NCI-H146 treated with DMSO at 0.1 percent for 48 hours (cell line): ENCODE data around the gene ERC2.
A peak's percentile ranks its signal among the peaks of the same experiment; 100 is the strongest.

ENCODE experiments used
- DNase-seq: peaks from one replicate; lab custom pipeline; 2025; ENCODE audit not compliant: unreplicated experiment; lab: John Stamatoyannopoulos, UW

ERC2 gene

DNA sequence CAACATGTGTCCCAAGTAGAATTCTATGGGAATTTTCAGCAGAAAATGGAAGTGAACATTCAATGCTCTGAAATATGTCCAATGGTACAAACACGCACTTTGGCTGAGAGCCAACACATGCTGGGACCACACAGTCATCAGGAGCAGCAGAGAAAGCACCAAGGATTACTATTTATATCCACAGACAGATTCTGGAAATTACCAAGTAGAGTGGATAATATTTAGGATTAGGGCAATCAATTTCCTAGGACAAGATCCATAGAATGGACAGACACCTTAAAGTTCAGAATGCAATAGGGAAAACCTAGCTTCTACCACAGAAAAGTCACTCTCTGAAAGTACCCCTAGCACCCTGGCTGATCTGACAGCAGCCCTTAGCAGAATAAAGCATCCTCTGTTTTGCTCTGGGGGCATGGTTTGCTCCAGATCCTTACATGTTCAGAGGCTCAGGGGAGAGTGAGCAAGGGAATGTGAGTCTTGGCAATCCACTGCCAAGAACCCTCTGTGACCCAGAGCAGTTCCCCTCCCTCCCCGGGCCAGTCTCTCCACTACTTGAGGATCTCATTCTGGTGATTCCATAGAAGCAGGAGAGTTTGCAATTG is 775.2 kb downstream of the ERC2 start:
- DNase-seq: no peak

DNA sequence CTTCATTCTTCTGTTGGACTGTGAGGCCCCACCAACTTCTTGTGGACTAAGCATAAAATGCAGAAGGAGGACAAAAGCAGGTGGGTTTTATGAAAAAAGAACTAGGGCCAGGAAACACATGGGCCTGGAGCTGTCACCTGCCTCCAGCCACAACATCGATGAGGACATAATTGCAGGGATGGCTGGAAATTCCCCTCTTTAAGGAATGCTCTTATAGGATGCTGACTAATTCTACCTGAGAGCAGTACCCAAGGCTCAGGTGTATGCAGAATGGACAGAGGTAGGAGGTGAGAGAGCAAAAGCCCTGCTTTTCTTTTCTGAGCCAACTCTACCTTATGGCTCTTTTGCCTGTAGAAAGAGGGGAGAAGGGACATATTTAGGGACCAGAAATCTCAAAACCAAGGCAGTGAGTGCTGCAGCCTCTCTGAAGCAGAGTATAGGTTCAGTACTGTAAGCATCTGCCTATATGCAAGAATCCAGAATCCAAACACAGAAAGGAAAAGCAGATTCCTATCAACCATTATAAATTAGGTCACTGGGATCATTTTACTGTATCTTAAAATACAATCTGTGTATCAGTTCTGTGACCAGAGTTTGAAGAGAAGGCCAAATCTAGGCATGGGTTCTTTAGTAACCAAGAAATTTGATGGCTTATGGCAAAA is 775.8 kb downstream of the ERC2 start:
- no peak for DNase-seq

DNA sequence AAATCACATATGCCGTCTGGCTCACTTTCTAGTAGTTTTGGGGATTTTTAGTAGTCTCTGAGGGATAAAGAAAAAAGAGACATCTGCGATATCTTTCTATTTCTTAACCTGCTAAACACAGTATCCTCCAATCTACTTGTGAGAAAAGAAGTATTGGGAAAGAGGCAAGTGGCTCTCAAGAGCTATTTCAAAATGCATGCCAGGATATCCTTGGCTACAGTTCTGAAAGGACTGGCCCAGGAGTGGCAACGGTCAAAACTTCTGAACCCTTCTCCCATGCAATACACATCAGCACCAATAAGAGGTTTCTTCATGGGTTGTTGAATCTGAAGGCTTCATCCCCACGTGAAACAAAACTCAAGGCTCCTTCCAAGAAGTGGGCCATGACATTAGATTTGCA is 777.1 kb downstream of the ERC2 start:
- DNase-seq: no peak

DNA sequence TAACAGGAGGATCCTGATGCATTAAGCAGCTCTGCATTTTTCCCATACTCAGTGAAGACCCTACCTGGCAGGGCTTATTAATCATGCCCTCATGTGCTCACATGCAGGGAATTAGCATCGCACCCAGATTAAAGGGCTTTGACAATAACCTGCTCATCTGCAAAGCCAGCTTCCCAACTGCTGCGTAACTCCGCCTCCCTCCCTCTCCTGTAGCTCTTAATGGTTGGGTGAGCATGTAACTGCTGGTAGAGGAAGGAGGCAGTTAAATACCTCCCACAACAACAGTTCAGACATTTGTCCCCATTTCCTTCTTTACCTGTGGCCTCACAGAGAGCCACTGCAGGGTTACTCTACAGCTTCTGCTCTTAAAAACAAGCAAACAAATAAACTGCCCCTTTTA is 777.5 kb downstream of the ERC2 start:
- peak; percentile 20 for DNase-seq

DNA sequence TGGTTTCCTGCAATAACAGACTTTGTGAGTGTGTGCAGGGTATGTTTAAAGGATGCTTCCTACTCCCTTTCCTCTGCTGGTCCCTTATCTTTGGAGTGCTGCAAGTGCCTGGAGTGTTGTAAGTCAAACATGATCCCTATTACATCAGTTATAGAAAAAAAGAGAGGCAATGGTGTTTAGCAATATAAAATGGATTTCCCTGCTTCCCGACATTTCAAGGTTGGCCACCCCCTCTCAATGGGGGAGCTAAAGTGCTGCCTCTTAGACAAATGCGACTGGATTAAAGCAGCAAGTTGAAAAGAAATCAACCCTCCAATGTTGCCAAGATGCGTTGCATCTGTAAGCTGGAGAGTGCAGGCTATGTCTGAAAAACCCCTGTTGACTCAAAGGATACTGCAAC is 778.1 kb downstream of the ERC2 start:
- DNase-seq: no peak

DNA sequence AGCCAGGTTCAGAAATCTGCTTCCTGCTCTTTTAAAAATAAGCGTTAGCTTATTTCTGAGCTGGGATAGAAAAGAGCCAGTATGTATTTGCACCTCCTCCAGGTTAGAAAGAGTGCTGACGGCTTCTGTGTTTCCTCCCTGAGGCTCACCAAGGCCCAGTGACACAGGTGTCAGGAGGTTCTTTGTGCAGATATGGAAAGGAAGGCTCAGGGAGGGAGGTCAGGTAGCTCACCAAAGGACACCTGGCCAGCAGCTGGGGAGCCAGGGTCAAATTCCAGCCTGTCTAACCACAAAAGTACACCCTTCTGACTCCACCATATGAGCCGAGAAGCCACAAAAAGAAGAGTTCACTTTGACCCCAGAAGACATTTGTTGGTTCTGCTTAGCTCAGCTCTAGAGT is 780.1 kb downstream of the ERC2 start:
- no peak for DNase-seq

DNA sequence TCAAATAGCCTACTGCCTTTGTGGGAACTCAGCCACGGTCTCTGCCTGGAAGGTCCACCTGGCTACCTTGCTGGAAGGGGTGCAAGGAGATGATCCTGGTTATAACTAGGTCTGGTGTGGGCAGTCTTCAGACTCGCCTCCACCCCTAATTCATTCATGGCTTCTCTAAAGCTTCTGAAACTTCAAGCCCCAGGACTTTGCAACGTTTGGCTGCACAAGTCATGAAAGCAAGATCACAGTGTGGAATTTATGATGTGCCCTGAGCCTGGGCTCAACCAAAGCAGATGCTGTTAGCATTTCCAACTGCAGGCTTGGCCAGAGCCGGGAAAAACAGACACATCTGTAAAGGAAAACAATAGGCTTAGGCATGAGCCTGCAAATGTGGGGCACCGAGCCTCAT is 780.7 kb downstream of the ERC2 start:
- no peak for DNase-seq

DNA sequence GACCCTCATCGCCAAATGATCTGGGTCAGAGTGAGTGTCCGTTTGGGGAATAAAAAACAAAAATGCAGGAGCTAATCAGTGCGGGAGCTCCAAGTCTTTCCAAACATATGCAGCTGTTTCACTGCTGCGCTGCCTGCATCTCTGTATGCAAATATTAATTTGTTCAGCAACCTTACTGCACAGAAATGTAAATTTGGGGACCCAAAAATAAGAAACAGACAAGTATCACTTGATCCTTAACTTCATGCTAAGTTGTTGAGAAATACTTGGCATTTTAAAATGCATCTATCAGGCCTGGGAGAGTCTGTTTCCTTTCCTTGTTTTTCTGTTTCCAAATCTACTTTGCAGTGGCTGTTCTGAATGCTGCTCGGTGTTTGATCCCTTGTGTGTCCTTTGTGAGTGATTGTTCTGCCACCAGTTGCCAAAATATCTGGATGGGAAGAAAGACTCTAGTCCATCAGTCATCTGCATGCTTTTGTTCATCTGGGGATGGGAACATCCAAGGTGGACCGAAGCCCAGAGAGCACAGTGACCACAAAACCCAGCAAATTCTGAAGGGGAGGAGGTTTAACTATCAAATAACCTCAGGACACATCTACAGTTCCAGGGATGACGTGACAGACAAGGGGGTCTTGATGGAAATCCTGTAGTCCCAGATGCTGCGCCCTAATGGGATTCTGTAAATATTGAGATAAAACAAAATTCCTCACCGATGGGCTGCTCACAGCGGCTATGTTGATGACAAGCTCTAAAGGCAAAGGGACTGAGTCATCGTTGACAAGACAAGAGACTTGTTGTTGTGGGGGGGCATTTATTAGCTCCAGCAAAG is 781.6 kb downstream of the ERC2 start:
- no peak for DNase-seq

DNA sequence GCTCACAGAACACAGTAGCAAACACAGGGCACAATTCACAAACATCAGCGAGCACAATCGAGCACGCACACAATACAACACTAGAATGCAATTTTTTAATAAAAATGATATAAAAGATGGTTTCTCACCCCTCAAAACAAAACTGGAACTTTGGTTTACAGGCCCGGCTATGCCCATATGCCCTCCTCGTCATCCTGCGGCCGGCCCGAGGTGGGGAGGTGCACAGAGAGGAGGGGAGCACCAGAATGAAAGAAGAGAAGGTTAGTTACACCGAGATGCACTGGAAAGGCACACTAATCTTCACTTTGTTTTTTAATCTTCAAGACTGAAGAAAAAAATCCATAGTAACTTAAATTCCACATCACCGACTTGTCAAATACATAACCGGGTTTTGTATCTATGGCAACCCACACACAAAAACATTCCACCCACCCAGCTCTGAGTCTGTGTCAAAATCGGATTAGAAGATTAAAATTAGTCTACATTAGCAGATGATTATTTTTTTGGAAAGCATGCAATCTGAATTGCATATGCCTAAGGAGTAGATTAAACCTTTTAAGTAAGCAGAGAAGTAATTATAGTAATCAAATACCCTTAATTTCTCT is 784.5 kb downstream of the ERC2 start:
- DNase-seq: no peak

DNA sequence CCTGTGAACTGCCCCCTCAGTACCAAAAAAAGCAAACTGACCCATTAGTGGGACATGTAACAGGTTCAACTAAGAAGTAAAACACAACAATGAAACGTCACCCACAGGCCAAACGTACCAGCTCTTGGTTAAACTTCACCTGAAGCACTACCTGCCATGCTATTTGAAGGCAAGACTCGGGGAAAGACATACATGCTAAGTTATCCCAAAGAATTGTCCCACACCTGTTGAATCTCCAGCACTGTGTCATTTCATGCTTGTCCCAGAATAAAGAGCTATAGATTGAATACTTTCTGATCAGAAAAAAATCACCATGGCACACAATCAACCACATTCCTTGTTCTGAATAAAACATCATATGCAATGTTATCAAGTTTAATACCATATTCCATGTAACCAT is 785.8 kb downstream of the ERC2 start:
- DNase-seq: no peak

DNA sequence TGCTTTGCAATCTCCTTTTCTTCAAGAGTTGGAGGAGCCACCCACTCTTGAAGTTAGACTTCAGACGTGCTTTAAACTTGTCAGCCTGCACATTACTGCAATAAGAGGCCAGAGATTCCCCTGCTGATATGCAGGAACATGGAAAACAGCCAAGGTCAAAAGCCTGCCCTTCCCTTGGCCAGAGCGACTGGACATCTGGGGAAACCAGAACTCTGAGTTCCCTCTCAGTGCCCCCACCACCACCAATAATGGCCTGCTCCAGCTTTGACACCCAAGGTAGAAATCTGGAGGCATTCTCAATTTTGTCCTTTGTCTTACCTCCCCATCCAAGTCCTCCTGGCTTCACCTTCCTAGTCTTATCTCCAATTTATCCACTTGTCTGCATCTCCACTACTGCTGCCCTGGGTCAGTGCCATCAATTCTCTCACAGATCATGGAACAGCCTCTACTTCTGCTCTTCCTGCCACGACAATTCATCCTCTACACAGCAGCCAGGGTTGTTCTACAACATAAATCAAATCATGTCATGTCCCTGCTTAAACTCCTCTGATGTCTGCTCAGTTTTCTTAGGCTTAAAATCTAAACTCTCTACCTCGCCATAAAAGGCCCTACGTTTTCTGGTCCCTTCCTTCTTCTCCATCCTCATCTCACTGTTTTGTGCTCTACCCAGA is 789.6 kb downstream of the ERC2 start:
- DNase-seq: no peak

DNA sequence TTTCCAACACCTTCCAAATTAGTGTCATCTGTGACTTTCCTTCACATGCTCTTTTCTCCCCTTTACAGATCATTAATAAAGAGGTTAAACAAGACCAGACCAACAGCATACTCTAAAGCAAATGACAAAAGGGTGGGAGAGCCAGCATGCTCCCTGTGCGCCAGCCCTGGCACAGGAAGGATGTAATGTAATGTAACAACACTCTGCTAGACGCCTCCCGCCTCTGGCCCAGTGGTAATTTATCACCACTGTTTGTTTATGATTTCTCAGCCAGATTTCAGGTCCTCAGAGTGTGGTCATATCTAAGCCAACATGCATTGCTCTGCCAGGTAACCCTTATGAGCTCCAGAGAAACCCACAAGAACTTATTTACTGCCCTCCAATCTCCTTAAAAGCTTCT is 791.6 kb downstream of the ERC2 start:
- no peak for DNase-seq

DNA sequence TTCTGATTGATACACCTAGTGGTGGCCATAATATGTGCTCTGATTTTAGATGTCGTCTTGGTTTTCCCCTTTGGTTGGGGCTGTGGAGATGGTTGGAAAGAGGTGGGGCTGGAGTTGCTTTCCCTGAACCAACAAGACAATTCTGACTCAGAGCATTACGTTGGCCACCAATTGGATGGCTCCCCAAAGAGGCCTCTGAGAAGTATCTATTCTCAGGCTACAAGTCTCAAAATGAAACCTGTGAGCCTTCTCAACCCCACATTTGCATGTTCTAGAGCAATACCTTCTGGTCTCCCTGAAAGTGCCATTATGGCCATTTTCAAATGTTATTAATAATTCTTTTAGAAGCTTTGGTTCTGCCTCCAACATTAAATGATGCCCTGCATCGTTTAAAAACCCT is 792.8 kb downstream of the ERC2 start:
- DNase-seq: no peak

DNA sequence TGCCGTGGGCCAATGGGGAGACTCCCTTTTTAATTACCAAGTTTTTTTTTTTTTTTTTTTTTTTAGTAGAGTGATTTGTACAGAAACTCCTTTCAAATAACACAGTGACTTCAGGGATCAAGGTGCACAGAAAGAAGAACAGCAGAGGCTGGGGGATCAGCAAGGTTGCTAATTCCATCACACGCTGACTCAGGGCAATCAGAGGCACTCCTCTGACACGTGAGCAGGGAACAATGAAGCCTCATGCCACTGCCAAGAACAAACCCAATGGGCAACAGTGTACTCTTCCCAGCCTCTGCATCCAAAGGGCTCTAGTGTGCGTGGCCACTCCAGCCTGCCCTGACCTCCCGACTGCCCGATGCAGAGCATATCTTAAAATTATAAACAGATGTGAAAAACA is 794.5 kb downstream of the ERC2 start:
- DNase-seq: no peak

DNA sequence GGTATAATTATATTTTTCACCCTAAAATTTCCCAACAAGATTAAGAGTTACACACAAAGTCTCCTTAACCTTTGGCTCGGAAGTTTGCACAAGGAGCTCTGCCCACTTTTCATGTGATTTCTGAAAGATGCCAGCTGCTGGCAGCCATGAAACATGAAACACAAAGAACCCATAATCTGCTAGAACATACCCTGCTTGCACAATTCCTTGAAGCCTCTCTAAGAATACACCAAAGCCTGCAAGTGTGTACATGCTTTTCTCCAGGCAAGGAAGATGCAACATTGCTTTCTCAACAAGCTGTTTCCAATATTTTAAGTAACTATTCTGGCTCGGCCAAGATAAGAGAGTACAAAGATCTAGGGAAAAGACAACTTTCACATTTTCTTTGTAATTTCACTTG is 799.1 kb downstream of the ERC2 start:
- no peak for DNase-seq

DNA sequence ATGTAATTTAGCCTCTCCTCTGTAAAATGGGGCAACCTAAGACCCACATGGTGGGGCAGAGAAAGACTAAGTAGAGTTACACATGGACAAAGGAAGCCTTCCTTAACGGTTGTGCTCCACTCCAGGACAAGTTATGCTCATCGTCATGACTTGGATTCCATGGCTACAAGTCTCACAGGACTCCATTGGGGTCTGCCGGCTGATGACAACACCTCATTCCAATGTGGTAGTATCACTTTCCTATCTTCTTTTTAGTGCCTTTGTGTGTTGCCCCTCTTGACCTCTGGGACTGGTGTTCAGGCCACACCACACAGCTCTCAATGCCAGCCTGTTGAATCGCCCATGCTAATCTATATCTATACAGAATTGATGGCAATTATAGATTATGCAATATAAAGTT is 799.9 kb downstream of the ERC2 start:
- DNase-seq: no peak

DNA sequence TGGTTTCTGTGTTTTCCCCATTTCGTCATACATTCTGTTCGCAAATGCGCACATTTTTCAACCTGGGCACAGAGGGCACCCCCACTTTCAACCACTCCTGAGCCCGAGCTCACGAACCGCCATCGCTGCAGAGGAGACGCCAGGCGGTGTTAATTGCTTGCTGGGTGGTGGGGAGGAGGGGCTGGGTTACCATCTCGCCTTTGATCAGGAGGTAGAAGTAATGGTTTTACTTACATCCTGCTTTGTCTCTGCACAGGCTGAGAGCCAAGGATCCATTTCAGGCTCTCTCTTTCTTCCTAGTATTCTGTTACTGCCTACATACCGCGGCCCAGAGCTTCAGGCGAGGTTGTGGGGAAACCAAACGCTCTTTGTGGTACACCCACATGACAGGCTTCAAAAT is 803.9 kb downstream of the ERC2 start:
- no peak for DNase-seq

DNA sequence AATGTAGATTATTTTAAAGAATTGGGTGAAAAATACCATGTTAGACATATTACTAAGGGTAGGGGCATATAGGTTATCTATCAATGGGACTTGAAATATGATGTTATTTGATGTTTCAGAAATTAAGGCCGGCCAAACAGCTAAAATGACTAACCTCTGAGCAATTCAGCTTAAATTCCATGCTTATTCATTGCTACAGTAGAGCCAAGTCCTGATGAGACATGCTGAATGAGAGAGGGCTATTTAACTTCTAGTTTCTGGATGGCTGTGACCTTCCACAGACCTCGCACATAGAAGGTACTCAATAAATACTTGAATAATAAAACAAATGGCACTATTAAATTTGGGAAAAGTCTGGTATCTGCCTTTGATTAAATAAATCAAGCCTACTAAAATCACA is 805.6 kb downstream of the ERC2 start:
- no peak for DNase-seq

DNA sequence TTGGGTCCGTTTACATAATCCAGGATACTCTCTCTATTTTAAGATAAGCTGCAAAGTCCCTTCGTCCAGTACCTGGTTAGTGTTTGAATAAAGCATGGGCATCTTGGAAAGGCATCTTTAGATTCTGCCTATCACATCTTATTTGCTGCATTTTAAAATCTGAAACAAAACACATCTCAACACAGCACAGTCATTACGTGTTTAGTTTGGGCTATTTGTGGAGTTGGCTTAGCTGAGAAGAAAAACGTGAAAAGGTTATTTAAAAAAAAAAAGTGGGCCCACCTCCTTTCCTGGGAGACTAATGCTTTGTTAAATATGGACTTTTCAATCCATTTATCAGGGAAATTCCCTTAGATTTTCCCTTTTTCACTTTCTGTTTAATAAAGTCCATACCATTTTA is 806.7 kb downstream of the ERC2 start:
- no peak for DNase-seq

DNA sequence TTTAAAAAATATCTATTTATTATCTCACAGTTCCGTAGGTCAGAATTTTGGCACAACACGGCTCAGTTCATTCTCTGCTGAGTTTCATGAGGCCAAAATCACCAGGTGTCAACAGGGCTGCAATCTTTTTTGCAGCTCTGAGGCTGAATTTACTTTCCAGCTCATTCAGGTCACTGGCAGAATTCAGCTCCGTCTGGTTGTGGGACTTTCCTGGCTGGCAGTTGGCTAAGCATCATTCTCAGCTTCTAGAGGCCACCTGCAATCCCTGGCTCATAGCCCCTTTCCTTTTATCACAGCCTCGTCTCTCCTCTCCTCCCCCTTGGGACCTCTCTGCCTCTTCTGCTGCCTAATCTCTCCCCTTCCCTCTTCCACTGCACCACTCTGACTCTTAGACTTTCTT is 807.1 kb downstream of the ERC2 start:
- DNase-seq: no peak

DNA sequence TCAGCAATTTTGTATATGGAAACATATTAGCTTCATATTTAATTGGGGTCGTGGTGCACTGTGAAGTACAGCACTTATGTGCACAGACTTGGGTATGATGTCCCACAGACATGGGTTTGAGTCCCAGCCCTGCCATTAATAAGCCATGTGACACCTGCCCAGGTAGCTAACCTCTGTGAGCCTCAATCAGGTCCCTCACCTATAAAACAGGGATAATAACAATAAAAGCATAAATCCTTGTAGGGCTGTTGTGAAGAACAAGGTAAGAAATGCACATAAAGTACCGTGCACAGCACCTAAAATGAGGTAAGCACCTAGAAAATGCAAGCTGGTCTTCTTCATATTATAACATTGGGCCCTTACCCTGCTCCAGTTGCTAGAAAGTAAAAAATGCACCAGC is 807.6 kb downstream of the ERC2 start:
- DNase-seq: no peak

DNA sequence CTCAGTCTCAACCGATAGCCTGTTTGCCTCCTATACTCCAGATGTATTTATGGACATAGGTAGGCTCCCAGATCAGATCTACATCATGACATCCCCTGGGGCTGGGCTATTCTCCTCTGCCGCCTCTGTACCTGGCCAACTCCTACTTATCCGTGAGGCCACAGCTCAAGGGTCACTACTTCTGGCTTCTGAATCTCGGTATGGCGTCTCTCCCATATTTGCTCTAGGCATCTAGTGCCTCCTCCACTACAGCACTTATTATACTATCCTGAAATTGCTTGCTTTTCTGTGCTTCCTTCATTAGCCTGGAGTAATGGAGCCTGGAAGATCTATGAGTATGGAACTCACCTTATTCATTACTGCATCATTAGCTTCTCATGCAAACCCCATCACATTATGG is 808.6 kb downstream of the ERC2 start:
- DNase-seq: no peak
